ENCODE results near the gene ANXA2R.
"Not testable (repeated sequence)": the region's sequence is repeated elsewhere in the genome, so short reads cannot be mapped to it uniquely, and the experiment has no call there.

Gene ANXA2R

GRCh38 chr5:43033841-43034590 is 6.1 kb downstream of the ANXA2R start:
- no peak overlapping the region for H3K9ac ChIP-seq (ENCODE audit: low read depth, low read length)
- peaks cover 12% of the 10 kb centered on the region for H3K4me1 ChIP-seq (ENCODE audit: insufficient read depth, low read length)
- H3K9me3 ChIP-seq (ENCODE audit: control insufficient read depth, insufficient read depth, low read length), result no peaks in the 10 kb centered on the region
- H3K36me3 ChIP-seq (ENCODE audit: insufficient read depth, low read length), result no peaks in the 10 kb centered on the region

DNA sequence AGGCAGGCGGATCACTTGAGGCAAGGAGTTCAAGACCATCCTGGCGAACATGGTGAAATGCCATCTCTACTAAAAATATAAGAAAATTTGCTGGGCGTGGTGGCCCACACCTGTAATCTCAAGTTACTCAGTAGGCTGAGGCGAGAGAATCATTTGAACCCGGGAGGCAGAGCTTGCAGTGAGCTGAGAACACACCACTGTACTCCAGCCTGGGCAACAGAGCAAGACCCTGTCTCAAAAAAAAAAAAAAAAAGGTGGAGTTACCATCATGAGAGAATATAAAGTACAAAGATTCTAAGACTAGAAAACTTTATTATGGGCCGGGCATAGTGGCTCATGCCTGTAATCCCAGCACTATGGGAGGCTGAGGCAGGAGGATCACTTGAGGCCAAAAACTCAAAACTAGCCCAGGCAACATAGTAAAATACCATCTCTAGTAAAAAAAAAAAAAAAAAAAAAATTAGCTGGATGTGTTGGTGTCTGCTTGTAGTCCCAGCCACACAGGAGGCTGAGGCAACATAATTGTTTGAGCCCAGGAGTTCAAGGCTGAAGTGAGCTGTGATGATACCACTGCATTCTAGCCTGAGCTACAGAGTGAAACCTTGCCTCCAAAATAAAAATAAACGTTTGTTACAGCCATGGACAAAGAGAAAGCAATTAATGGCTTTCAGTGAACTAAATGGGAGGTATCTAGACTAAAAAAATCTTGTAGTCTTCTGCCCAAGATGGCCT is 12.9 kb downstream of the ANXA2R start:
- Histone ChIP-seq H3K9ac (ENCODE audit: low read depth, low read length) (no peak overlapping the region), H3K9me3 (ENCODE audit: control insufficient read depth, insufficient read depth, low read length) (no peaks in the 10 kb centered on the region; the same call in 1 of the 2 replicates), H3K4me1 (ENCODE audit: insufficient read depth, low read length) (0 out of 2 replicates have a peak, but pooled peaks cover 3% of the 10 kb centered on the region), H3K36me3 (ENCODE audit: insufficient read depth, low read length) (no peaks in the 10 kb centered on the region)

GRCh38 chr5:43025184-43025950 is 14.8 kb downstream of the ANXA2R start:
- H3K36me3 ChIP-seq (ENCODE audit: insufficient read depth, low read length); H3K4me1 ChIP-seq (ENCODE audit: insufficient read depth, low read length); H3K9me3 ChIP-seq (ENCODE audit: control insufficient read depth, insufficient read depth, low read length): not testable (repeated sequence)
- H3K9ac ChIP-seq (ENCODE audit: low read depth, low read length), result peak overlapping the region; percentile 24; the same call in 1 of the 2 replicates

DNA sequence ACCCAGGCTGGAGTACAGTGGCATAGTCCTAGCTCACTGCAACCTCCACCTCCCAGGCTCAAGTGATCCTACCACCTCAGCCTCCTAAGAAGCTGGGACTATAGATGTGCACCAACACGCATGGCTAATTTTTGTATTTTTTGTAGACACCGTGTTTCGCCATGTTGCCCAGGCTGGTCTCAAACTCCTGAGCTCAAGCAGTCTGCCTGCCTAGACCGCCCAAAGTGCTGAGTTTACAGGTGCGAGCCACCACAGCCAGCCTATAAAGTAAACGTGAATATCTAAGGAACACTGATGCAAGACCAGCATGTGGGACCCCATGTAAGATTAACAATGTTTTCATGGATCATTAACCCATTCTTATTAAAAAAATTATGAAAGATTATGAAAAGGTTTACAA is 15.9 kb downstream of the ANXA2R start:
- Histone ChIP-seq H3K4me1 (ENCODE audit: insufficient read depth, low read length) (0 out of 2 replicates have a peak, but pooled peaks cover 3% of the 10 kb centered on the region), H3K9ac (ENCODE audit: low read depth, low read length) (no peak overlapping the region)

GRCh38 chr5:43021151-43021550 is 19.0 kb downstream of the ANXA2R start:
- Histone ChIP-seq H3K9me3 (ENCODE audit: control insufficient read depth, insufficient read depth, low read length) (no peaks in the 10 kb centered on the region; the same call in 1 of the 2 replicates), H3K4me1 (ENCODE audit: insufficient read depth, low read length) (peaks cover 10% of the 10 kb centered on the region; the same call in 1 of the 2 replicates), H3K9ac (ENCODE audit: low read depth, low read length) (no peak overlapping the region), H3K36me3 (ENCODE audit: insufficient read depth, low read length) (no peaks in the 10 kb centered on the region)

More for the DNA sequence above, 15.9 kb downstream of the ANXA2R start:
- H3K36me3 ChIP-seq (ENCODE audit: insufficient read depth, low read length), result no peaks in the 10 kb centered on the region
- H3K9me3 ChIP-seq (ENCODE audit: control insufficient read depth, insufficient read depth, low read length), result no peaks in the 10 kb centered on the region; the same call in 1 of the 2 replicates

- Histone ChIP-seq H3K4me1 (ENCODE audit: insufficient read depth, low read length) (peaks cover 13% of the 10 kb centered on the region), H3K9me3 (ENCODE audit: control insufficient read depth, insufficient read depth, low read length) (no peaks in the 10 kb centered on the region; the same call in 1 of the 2 replicates), H3K9ac (ENCODE audit: low read depth, low read length) (peak overlapping the region; percentile 59; the same call in 1 of the 2 replicates)
These were observed 19.7 kb downstream of the ANXA2R start for GRCh38 chr5:43020399-43020746.

DNA sequence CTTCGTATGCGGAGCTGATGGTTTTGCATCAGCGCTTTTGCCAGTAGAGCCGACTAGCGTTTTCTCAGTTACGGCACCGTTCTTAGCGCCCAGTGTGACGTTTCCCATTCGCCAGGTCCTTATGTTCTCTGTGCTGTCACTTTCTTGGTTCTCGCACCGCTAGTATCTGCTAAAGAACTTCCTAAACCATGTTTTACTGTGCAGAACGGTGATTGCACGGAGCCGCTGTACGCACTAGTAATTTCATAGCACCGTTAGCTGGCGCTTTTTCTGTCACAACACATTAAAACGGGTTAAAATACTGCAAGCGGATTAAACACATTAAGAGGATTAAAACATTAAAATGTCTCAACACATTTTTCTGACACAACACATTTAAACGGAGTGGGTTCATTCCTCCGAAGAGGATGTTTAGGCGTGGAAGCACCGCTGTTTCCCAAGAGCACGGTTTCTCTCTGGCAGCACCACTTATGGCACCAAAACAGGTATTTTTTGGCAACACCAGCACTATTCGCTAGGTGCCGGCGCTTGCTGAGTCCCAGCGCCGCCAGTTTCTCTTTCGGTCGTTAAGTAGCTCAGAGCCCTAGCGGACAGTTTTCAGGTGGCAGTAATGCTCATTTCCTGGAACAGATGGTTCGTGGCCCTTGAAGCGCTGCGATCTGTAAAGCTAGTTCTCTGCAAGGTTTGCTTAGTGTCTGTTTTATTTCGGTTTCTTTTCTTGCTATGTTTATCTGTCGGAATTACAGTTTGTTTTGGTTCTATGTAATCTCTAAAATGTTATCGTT is 20.3 kb downstream of the ANXA2R start:
- H3K9me3 ChIP-seq (ENCODE audit: control insufficient read depth, insufficient read depth, low read length), result no peaks in the 10 kb centered on the region; the same call in 1 of the 2 replicates
- 0 out of 2 replicates have a peak, but pooled peaks cover under 1% of the 10 kb centered on the region for H3K36me3 ChIP-seq (ENCODE audit: insufficient read depth, low read length)
- peak overlapping the region; percentile 59; the same call in 1 of the 2 replicates for H3K9ac ChIP-seq (ENCODE audit: low read depth, low read length)
- H3K4me1 ChIP-seq (ENCODE audit: insufficient read depth, low read length), result peaks cover 18% of the 10 kb centered on the region

More at GRCh38 chr5:43020399-43020746, 19.7 kb downstream of the ANXA2R start:
- H3K36me3 ChIP-seq (ENCODE audit: insufficient read depth, low read length), result no peaks in the 10 kb centered on the region

- Histone ChIP-seq H3K36me3 (ENCODE audit: insufficient read depth, low read length) (0 out of 2 replicates have a peak, but pooled peaks cover 2% of the 10 kb centered on the region), H3K9ac (ENCODE audit: low read depth, low read length) (peak overlapping the region; percentile 59), H3K4me1 (ENCODE audit: insufficient read depth, low read length) (peaks cover 19% of the 10 kb centered on the region), H3K9me3 (ENCODE audit: control insufficient read depth, insufficient read depth, low read length) (no peaks in the 10 kb centered on the region)
These were observed 20.9 kb downstream of the ANXA2R start for GRCh38 chr5:43019291-43019613.

- Histone ChIP-seq H3K9ac (ENCODE audit: low read depth, low read length) (peak overlapping the region; percentile 59), H3K9me3 (ENCODE audit: control insufficient read depth, insufficient read depth, low read length) (no peaks in the 10 kb centered on the region), H3K36me3 (ENCODE audit: insufficient read depth, low read length) (0 out of 2 replicates have a peak, but pooled peaks cover 2% of the 10 kb centered on the region), H3K4me1 (ENCODE audit: insufficient read depth, low read length) (peaks cover 19% of the 10 kb centered on the region)
These were observed 22.7 kb downstream of the ANXA2R start for GRCh38 chr5:43017428-43017815.

GRCh38 chr5:43016217-43016779 is 23.8 kb downstream of the ANXA2R start:
- Histone ChIP-seq H3K9ac (ENCODE audit: low read depth, low read length) (no peak overlapping the region), H3K4me1 (ENCODE audit: insufficient read depth, low read length) (peaks cover 19% of the 10 kb centered on the region), H3K9me3 (ENCODE audit: control insufficient read depth, insufficient read depth, low read length) (no peaks in the 10 kb centered on the region), H3K36me3 (ENCODE audit: insufficient read depth, low read length) (0 out of 2 replicates have a peak, but pooled peaks cover 2% of the 10 kb centered on the region)

- H3K4me1 ChIP-seq (ENCODE audit: insufficient read depth, low read length), result peaks cover 19% of the 10 kb centered on the region
- H3K36me3 ChIP-seq (ENCODE audit: insufficient read depth, low read length), result 0 out of 2 replicates have a peak, but pooled peaks cover 2% of the 10 kb centered on the region
- H3K9me3 ChIP-seq (ENCODE audit: control insufficient read depth, insufficient read depth, low read length), result no peaks in the 10 kb centered on the region
- H3K9ac ChIP-seq (ENCODE audit: low read depth, low read length), result no peak overlapping the region
These were observed 25.6 kb downstream of the ANXA2R start for GRCh38 chr5:43014522-43014921.

DNA sequence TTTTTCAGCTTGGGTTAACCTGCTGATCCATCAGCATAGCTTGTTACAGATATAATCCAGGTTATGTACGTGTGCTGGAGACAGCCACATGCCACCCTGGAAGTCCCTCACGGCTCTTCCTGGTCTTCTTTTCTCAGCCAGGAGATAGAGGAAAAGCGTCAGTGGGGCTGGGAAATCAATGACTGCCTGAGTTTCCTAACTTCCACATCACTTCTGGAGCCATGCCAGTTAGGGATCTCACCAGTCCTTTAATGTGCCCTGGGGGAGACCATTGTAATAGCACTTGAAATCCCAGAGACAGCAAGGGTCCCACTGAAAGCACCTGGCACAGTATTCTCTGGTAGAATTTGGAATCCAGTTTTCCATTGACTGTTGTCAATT is 29.2 kb downstream of the ANXA2R start:
- no peaks in the 10 kb centered on the region for H3K9me3 ChIP-seq (ENCODE audit: control insufficient read depth, insufficient read depth, low read length)
- H3K36me3 ChIP-seq (ENCODE audit: insufficient read depth, low read length), result 0 out of 2 replicates have a peak, but pooled peaks cover 2% of the 10 kb centered on the region
- no peak overlapping the region for H3K9ac ChIP-seq (ENCODE audit: low read depth, low read length)
- H3K4me1 ChIP-seq (ENCODE audit: insufficient read depth, low read length), result peaks cover 11% of the 10 kb centered on the region; the same call in 1 of the 2 replicates

- Histone ChIP-seq H3K4me1 (ENCODE audit: insufficient read depth, low read length) (no peaks in the 10 kb centered on the region), H3K36me3 (ENCODE audit: insufficient read depth, low read length) (no peaks in the 10 kb centered on the region), H3K9me3 (ENCODE audit: control insufficient read depth, insufficient read depth, low read length) (no peaks in the 10 kb centered on the region), H3K9ac (ENCODE audit: low read depth, low read length) (peak overlapping the region; percentile 48; the same call in 1 of the 2 replicates)
These were observed 31.6 kb downstream of the ANXA2R start for GRCh38 chr5:43008363-43009153.
